GM18520 (cell line): ENCODE measurements around the gene NUSAP1.
A peak's percentile ranks its signal among the peaks of the same experiment; 100 is the strongest.
"Not testable (repeated sequence)": the region's sequence is repeated elsewhere in the genome, so short reads cannot be mapped to it uniquely, and the experiment has no call there.

Experiments used
- ATAC-seq: cut with Tn5 transposase; IDR thresholded peaks from one replicate; pipeline ENCODE4 v1.9.1; 2021; ENCODE audit not compliant: unreplicated experiment

NUSAP1 gene

DNA sequence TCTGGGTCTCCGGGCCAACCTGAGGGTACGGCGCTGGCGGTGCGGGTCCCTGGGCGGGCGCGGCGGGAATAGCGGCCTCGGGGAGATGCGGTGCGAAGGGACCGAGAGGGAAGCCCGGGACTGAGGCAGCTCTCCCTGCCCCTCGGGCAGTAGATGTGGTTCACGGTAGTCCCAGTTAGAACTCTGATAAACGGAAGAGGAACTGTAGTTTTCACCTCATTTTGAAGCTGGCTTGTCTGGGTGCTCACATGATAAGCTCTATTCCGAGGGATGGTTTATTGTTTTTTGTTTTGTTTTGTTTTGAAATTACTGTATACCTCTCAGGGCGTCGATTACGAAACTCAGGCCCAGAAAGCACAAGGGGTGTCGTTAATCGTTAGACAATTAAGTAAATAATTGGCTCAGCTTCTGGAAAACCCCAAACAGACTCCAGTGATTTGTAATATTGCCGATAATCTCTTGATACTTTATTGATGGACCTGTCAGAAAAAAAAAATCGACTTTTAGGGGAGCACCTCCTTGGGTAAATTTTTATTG lies 413 bp downstream of the NUSAP1 start:
- peak; percentile 6 for ATAC-seq

DNA sequence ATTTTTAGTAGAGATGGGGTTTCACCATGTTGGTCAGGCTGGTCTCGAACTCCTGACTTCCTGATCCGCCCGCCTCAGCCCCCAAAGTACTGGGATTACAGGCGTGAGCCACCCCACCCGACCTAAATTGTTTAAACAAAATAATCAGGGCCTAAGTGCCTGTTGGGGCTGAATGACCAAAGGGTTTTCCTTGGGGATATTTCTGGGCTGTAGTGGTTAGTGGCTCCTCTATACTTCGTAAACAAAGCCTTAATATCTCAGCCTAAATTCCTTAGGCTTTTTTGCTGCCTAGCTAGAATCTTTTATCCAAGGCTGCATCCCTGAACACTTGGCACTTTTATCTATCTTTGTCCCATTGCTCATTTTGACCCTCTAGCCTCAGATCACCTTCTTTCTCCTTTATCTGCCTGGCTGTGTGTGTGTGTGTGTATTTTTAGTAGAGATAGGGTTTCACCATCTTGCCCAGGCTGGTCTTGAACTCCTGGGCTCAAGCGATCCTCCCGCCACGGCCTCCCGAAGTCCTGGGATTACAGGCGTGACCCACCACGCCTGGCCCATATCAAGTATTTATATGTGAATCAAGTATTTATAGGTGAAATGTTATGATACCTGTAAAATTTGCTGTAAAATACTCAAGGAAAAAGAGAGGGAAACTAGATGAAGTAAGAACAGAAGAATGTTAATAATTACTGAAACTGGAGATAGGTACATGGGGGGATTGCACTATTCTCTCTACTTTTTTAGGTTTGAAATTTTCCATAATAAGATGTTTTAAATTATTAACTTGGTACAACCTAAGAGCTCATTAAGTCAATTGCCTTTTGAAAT lies 1.8 kb downstream of the NUSAP1 start:
- no peak for ATAC-seq

DNA sequence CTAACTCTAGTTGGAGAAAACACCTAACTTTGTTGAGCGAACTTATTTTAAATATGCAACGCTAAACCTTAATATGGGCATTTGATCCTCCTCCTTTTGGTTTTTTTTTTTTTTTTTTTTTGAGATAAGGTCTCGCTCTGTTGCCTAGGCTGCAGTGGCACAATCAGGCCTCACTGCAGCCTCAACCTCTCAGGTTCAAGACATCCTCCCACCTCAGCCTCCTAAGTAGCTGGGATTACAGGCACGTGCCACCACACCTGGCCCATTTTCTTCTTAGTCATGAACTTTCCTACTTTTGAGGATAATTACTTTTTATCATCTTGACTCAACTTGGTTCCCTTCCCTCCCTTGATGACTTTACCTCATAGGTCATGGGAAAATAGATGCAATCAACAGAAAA lies 3.9 kb downstream of the NUSAP1 start:
- ATAC-seq = no peak

DNA sequence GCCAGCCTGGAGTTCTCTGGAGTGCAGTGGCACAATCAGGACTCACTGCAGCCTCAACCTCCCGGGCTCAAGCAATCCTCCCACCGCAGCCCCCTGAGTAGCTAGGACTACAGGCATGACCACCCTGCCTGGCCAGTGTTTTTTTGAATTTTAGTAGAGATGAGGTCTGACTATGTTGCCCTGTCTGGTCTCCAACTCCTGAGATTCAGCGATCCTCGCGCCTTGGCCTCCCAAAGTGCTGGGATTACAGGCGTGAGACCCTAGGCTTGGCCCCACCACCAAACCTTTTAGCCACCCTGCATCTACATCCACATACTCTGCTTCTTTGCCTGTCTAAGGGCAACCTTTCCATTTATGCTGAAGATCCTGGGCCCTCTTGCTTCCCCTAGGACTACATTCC lies 4.4 kb downstream of the NUSAP1 start:
- no peak for ATAC-seq

DNA sequence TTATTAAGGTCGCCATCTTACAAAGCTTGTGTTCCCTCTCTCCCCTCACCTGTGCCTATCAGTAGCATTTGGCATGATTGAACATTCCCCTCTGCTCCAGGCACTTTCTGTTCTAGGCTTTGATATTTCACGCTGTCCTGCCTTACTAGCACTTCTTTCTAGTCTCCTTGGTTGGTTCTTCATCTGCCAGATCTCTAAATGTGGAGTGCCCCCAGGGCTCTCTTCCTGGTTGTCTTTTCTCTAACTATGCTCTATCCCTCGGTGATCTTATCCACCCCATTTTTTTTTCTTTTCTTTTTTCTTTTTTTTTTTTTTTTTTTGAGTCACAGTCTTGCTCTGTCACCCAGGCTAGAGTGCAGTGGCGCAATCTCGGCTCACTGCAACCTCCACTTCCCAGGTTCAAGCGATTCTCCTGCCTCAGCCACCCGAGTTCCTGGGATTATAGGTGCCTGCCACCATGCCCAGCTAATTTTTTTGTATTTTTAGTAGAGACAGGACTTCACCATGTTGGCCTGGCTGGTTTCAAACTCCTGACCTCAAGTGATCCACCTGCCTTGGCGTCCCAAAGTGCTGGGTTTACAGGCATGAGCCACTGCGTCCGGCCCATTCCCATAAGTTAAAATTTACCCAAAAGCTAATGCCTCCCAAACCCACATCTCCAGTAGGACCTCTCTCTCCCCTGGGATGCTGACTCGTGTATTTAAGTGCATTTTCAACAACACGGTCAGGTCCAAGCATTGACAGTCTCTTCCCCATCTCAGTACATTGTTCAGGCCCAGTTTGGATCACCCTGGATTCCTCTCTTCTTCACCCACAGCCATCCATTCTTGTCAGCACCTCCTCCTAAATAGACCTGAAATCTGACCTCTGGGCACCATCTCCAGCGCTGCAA lies 5.2 kb downstream of the NUSAP1 start:
- ATAC-seq = no peak

DNA sequence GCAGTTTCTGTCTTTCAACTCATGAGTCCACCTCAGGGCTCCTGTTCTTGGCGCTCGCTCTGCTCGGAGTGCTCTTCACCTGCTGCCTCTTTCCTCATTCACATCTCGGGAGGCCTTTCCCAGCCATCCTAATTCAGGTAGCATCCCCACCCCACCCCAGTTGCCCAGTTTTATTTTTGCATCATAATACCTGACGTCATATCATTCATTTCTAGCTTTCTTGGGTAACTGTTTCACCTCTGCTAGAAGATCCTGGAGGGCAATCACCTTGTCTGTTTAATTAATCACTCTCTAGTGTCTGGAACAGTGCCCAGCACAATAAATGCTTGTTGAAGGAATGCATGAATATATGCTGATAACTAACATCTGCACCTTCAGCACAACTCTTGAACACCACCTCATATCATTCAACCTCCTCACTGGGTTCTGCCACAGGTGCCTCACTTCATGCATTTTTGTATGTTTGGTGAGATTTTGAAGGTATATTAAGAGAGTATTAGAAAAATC lies 7.6 kb downstream of the NUSAP1 start:
- no peak for ATAC-seq

DNA sequence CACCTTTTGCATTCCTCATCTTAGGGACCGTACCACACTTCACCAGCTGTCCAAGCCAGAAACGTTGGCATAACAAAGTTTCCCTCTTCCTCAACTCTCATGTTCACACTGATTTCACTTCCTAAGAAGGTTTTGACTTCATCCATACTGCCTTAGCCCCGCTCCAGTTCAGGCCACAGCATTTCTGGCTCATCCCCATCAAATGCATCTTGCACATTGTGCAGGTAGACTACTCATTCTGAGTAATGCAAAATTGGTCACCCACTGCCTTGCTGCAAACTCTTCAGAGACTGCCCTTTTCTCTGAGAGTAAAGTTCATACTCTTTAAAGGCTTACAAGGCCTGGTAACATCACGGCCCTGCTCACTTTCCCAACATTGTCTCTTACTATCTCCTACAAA lies 8.8 kb downstream of the NUSAP1 start:
- ATAC-seq = no peak

DNA sequence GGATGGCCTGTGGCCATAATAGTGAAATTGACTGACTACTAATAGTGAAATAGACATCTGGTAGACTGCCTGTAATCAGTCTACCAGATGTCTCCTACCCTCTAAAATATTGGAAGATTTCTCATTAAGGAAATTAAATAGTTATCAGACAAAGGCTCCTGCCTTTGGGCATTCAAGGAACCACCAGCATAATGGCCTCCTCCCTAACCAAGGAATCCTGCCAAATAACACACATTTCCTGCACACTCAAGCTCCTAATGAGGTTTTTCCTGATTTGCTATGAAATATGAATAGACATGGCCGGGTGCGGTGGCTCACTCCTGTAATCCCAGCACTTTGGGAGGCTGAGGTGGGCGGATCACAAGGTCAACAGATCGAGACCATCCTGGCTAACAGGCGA lies 14.6 kb downstream of the NUSAP1 start:
- ATAC-seq = no peak

DNA sequence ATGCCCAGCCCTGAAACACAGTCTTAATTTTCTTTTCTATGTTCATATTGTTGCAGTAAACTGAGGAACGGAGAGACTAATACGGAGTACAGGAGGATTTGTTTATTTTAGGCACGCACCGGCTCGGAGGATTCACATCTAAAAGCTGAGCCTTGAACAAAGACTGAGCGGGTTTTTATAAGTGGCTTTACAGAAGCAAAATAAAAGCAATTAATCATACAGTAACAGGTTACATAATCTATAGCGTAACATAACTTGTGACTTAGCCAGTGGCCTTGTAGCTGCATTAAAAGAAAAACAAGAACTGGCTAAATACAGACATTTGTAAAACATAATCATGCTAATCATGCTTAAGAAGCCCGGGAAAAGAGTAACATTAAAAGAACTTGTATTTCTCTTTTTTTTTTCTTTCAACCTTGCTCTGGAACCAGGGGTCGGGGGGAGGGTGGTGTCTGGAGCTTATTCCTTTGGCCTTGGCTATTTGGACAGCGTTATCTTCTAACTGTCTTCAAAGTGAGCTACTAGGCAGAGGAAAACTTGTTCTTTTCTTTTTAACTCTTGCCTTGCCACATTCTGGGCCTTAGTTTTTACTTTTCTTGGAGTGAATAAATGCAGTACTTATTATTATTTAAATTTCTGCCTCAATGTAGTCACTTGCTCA lies 17.5 kb downstream of the NUSAP1 start:
- no peak for ATAC-seq

DNA sequence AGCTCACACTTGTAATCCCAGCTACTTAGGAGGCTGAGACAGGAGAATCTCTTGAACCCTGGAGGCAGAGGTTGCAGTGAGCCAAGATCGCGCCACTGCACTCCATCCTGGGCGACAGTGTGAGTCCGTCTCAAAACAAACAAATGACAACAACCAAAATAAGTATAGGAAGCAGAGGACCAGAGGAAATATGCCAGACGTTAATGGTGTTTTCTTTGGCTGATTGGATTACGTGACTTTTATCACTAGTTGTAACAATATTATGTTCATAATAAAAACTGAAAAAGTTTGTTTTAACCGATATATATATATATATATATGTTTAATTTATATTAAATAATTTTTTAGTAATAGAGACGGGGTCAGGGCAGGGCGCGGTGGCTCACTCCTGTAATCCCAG lies 21.7 kb downstream of the NUSAP1 start:
- ATAC-seq = no peak

DNA sequence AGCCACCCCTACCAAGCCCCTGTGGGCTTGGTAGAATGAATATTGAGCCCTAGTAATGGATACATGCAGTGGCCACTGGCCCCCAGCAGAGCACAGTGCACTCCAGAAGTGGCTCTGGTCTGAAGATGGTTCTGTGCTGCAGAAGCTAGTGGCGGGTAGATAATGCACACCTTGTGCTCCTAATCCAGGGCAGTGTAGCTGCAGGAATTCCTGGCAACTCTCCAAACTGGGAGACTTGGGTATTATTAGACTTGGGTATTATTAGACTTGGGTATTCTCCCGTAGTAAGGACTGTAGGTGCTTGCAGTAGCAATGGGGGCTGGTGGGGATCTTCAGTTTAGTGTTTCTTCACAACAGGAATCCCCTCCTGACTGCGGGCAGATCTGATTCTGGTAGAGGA lies 34.7 kb downstream of the NUSAP1 start:
- ATAC-seq = no peak

DNA sequence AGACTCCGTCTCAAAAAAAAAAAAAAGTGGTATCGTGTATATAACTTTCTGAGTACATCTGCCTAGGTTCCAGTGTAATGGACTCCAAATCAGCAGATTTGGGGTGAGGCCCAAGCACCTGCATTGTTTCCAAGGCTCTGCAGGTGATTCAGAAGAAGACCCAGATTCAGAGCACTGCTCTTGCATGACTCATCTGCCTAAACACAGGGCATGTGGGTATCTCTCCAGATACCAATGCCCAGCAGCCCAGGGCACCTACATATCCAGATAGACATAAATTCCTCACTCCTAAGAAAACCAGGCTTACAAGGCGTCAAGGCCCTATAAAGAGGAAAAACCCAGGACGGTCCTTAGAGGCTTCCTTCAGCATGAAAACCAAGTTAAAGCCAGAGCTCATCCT lies 45.3 kb downstream of the NUSAP1 start:
- ATAC-seq = no peak

DNA sequence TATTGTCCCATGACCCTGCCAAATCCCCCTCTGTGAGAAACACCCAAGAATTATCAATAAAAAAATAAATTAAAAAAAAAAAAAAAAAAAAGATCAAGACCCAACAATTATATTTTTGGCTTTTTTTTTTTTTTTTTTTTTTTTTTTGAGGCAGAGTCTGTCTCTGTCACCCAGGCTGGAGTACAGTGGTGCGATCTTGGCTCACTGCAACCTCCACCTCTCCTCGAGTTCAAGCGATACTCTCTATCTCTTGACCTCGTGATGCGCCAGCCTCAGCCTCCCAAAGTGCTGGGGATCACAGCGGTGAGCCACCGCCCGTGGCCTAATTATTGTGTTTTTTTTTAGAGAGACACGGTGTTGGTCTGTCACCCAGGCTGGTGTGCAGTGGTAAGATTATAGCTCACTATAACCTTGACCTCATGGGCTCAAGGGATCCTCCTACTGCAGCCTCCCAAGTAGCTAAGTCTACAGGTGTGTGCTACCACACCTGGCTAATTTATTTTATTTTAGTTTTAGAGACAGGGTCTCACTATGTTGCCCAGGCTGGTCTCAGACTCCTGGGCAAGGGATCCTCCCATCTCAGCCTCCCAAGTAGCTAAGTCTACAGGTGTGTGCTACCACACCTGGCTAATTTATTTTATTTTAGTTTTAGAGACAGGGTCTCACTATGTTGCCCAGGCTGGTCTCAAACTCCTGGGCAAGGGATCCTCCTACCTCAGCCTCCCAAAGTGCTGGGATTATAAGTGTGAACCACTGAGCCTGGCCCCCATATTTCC lies 51.5 kb downstream of the NUSAP1 start:
- ATAC-seq = not testable (repeated sequence)

DNA sequence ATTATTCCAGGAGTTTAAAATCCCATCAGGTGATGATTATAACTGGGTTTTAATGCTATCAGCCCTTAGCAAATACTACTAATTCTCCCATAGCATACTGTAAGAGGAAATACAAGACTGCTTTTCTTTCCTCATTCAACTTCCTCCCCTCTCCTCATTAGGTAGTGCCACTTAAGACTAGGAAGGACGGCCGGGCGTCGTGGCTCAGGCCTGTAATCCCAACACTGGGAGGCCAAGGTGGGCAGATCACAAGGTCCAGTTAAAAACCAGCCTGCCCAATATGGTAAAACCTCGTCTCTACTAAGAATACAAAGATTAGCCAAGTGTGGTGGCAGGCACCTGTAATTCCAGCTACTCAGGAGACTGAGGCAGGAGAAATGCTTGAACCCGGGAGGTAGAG lies 55.0 kb downstream of the NUSAP1 start:
- ATAC-seq = no peak

DNA sequence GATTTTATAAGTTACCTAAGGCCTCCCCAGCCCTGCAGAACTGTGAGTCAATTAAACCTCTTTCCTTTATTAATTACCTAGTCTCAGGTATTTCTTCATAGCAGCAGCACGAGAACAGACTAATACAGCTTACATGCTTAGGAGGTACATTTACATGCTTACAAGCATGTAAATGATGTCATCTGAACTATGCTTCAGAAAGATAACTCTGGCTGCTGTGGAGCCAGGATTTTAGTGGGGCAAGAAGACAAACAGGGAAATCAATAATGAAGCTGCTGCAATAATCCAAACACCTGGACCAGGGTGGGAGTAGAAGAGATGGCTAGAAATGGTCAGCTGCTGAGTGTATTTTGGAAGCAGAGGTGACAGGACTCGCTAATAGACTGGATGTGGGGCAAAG lies 60.0 kb downstream of the NUSAP1 start:
- ATAC-seq = no peak

DNA sequence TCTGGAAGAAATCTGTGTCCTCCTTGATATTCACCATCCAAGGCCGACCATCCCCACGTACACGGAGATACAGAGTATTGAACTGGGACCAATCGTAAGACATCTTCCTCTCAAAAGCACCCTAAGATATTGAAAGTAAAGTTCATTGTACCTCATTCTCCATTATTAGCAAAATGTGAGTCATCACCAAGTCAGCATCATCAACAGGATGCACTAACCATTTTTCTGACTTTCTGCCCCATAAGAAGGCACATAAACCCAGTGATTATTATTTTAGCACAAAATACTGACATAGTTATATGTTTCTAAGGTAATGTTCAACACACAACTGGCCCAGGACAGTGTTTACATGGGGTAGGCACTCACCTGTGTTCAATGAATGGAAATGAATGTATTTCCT lies 62.2 kb downstream of the NUSAP1 start:
- no peak for ATAC-seq

DNA sequence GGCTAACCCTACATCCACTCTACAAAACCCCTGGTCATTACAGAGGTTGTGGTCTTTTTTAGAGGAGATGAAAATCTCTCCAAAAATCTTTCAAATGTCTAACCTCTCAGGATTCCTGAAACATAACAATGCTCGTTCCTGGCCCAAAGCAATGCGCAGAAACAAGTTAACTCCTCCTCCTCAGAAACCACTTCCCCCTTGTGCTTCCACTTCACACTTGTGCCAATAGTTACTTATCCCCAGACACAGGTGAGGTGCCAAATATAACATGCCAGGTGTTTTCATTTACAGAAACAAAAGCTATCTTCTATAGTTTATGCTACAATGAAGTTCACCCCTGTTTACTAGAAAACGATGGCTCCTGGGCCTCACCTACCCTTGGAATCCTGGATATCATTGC lies 63.4 kb downstream of the NUSAP1 start:
- no peak for ATAC-seq

DNA sequence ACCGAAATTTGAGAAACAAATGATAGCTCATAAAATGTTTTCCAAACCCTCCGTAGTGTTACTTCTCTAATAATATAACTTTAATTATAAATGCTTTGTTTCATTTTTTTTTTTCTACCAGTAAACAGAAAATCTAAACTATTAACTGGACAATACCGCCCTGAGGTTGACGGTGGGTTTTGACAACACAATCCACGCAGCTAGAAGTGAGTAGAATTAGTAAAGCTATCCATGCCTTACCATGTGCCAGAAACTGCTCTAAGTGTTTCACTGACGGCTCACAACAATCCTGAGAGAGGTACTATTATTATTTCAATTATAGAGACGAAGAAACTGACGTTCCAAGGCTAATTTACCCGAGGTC lies 69.2 kb downstream of the NUSAP1 start:
- no peak for ATAC-seq

DNA sequence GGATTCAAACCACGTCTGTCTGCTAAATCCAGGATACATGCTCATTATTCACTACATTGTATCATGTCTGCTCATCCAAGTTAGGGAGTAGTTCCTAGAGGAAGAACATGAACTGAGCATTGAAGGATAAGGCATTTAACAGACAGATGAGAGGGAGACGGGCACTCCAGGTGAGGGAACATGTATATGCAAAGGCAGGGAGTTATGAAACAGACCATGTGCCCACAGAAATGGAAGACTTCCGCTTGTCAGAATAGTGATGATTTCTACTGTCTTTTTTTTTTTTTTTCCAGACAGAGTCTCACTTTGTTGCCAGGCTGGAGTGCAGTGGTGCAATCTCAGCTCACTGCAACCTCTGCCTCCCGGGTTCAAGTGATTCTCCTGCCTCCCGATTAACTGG lies 74.7 kb downstream of the NUSAP1 start:
- no peak for ATAC-seq

DNA sequence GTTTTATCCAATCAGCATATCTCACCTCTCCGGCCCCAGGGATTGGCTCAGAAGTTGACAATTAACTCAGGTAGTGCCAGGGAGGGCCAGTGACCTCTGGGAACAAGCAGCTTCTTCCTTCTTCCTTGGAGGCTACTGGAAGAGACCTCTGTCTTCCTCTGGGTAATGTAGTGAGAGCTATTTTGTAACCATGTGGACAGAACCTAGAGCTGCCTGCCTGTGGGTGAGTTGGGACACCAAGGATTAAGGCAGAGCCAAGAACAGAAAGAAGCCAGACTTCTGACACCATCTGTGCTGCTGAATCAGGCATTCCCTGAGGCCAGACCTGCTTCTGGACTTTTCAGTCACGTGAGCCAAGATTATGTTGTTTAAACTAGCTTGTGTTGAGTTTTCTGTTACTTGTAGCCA lies 75.6 kb downstream of the NUSAP1 start:
- ATAC-seq = no peak

DNA sequence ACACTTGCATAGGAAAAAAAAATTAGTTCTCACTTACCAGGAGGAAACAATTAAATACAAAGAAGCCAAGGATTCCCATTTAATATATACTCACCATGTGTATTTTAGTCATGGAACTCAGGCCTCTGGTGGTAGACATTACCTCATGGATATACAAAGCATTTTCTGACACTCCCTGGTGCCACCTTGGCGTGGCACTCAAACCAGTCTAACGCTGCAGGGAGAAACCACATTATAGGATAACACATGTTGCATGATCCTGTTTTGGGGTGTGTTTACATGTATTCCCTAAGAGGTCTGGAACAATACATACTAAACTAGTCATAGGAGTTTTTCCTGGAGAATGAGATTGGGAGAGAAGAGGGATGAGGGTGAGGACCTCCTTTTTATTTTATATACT lies 78.3 kb downstream of the NUSAP1 start:
- ATAC-seq = no peak
